22Rv1 (cell line): ENCODE data around the gene ACRV1.

Source experiments
- H3K27ac ChIP-seq: fragments of 450-650 bp; 2 replicates; pipeline ENCODE4 v1.5.1; 2017
- ZFX ChIP-seq: fragments of 450-650 bp; IDR thresholded peaks from 2 replicates; pipeline ENCODE4 v1.6.1; 2017; ENCODE audit warnings: antibody characterized with exemption, borderline replicate concordance
- TF ChIP-seq, protein P1 (sequence below): fragments of 450-650 bp; IDR thresholded peaks from 2 replicates; pipeline ENCODE4 v1.5.1; 2017; ENCODE audit warnings: mild to moderate bottlenecking

Gene ACRV1

DNA sequence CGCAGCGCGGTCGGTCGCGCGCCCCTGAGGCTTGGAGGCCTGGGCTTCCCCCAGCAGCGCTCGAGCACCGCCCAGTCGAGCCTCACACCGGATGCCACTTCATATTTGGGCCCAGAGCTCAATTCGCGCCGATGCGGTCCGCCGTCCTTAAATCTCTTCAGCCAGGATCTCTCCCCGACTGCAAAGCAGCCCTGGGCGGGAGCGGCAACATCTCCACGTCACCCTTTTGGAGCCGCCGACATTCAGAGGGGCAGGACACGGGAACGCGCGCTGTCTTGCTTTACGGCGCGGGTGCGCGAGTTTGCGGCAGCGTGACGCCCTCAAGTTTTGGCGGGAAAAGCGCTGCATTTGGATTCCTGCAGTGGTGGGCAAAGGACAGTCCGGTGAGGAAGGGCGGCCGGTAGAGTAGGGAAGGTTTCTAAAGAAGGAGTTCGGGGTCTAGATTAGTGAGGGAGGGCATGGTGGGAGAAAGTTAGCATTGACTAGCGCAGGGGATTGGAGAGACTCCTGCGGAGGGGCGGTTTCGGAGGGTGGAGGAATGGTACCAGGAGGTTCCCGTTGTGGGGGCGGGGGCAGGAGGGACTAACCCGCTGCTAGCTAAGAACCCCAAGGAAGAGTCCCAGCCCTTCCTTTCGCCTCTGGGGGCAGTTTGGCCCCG lies 54.9 kb downstream of the ACRV1 start:
- peak overlapping the region; percentile 97 for H3K27ac ChIP-seq
- TF ChIP-seq ZFX, result no peak
- TF ChIP-seq, protein P1, sequence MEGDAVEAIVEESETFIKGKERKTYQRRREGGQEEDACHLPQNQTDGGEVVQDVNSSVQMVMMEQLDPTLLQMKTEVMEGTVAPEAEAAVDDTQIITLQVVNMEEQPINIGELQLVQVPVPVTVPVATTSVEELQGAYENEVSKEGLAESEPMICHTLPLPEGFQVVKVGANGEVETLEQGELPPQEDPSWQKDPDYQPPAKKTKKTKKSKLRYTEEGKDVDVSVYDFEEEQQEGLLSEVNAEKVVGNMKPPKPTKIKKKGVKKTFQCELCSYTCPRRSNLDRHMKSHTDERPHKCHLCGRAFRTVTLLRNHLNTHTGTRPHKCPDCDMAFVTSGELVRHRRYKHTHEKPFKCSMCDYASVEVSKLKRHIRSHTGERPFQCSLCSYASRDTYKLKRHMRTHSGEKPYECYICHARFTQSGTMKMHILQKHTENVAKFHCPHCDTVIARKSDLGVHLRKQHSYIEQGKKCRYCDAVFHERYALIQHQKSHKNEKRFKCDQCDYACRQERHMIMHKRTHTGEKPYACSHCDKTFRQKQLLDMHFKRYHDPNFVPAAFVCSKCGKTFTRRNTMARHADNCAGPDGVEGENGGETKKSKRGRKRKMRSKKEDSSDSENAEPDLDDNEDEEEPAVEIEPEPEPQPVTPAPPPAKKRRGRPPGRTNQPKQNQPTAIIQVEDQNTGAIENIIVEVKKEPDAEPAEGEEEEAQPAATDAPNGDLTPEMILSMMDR, result no peak

DNA sequence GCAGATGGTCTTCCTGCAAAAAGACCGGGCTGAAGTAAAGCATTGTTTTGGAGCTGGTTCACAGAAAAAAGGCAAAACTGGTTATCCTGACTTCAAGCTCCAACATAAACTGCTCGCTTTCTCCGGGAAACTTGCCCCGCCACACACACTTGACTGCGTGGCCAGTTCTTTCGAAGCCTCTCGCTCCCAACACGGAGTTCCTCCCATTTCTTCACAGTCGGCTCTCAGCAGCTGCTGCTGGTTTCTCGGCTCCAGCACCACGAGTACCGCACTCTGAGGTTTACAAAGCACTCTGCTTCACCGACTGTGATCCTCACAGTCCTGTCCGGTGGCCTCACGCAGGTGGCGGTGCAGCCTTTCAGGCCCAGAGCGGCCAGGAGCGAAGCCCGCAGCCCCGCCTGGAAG lies 55.4 kb downstream of the ACRV1 start:
- TF ChIP-seq, protein P1, result no peak
- no peak for TF ChIP-seq ZFX
- peak overlapping the region; percentile 97 for H3K27ac ChIP-seq

DNA sequence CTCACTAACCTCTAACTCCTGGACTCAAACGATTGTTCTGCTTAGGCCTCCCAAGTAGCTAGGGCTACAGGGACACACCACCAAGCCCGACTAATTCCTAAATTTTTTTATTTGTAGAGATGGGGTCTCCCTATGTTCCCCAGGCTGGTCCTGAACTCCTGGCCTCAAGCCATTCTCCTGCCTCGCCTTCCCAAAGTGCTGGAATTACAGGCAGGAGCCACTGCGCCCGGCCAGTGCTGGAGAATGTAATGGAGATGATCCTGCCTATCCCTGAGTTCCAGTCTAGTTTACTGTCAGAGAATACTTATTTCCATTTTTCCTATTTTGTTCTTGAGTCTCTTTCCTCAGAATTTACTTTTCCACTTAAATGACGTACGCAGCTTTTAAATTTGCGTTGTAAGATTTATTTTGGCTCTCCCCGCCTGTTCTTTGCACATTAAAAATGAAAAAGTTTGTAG lies 55.9 kb downstream of the ACRV1 start, which contains the start of gene CHEK1:
Gene CHEK1 (plus strand): TSS at position 408 of the 458 bp plus-strand sequence. CDS start 1,606 bp downstream, outside the sequence.
- TF ChIP-seq, protein P1, result no peak
- TF ChIP-seq ZFX, result no peak

DNA sequence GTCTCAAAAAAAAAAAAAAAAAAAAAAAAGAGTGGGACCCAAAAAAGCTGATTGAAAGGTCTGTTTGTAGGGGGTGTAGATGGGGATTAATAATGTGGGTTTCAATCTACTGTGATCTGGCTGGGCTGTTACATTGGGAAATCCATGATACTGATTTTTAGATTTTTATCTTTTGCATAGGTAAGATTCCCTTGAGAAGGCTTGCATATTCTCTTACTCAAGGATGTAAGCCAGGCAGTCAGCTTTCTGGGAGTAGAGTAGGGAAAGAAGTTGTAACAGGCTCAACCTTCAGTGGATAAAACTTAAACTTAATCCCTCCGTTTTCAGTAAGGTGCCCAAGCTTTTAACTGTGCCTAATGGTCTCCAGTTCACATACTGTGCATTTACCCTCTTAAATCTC lies 57.6 kb downstream of the ACRV1 start:
- H3K27ac ChIP-seq, result peak overlapping the region; percentile 35
- TF ChIP-seq, protein P1, result no peak
- no peak for TF ChIP-seq ZFX

More for the DNA sequence above, 55.9 kb downstream of the ACRV1 start, which contains the start of gene CHEK1:
- peak within 1 kb of the TSS; percentile 97 for H3K27ac ChIP-seq

DNA sequence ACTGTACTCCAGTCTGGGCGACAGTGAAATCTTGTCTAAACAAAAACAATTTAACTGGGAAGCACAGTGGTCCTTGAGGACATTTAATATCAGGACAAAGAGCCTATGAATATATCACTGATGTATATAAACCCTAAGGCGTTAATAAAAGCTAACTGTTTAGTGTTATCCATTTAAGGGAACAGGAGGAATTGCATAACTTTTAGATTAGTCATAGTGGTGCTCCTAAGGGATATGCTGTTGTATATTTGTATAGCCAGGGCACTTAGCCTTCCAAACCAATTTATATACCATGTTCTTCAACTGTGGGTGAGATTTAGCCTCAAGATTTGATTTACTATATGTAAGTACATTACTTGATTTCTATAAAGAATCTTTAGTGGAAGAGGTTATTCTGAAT lies 58.7 kb downstream of the ACRV1 start:
- TF ChIP-seq ZFX, result no peak
- TF ChIP-seq, protein P1, result no peak
- H3K27ac ChIP-seq, result 0 out of 2 replicates have a peak overlapping the region, but pooled peaks have one; percentile 22
